GM12872 (cell line): ENCODE measurements around the gene GNG8.

ENCODE experiments used
- TF ChIP-seq, protein P1 (sequence below): IDR thresholded peaks from 3 replicates; pipeline ENCODE4 v1.5.1; 2011; ENCODE audit warnings: low read depth, mild to moderate bottlenecking, low read length, moderate library complexity; ENCODE audit not compliant: insufficient read depth

The GNG8 gene

DNA sequence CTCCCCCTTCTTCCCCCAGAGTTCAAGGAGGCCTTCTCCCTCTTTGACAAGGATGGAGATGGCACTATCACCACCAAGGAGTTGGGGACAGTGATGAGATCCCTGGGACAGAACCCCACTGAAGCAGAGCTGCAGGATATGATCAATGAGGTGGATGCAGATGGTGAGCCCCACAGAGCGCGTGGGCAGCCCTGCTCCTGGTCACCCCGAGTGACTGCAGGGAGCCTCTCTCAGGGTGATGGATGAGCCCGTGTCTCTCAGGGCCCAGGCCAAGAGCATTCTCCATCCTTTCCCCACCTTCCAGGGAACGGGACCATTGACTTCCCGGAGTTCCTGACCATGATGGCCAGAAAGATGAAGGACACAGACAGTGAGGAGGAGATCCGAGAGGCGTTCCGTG is 27.8 kb downstream of the GNG8 start:
- TF ChIP-seq, protein P1, sequence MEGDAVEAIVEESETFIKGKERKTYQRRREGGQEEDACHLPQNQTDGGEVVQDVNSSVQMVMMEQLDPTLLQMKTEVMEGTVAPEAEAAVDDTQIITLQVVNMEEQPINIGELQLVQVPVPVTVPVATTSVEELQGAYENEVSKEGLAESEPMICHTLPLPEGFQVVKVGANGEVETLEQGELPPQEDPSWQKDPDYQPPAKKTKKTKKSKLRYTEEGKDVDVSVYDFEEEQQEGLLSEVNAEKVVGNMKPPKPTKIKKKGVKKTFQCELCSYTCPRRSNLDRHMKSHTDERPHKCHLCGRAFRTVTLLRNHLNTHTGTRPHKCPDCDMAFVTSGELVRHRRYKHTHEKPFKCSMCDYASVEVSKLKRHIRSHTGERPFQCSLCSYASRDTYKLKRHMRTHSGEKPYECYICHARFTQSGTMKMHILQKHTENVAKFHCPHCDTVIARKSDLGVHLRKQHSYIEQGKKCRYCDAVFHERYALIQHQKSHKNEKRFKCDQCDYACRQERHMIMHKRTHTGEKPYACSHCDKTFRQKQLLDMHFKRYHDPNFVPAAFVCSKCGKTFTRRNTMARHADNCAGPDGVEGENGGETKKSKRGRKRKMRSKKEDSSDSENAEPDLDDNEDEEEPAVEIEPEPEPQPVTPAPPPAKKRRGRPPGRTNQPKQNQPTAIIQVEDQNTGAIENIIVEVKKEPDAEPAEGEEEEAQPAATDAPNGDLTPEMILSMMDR, result no peak

GRCh38 chr19:46607448-46607841 is 28.6 kb downstream of the GNG8 start:
- TF ChIP-seq, protein P1, result no peak

- TF ChIP-seq, protein P1, result no peak
Observed at GRCh38 chr19:46606681-46607447, 29.1 kb downstream of the GNG8 start.

DNA sequence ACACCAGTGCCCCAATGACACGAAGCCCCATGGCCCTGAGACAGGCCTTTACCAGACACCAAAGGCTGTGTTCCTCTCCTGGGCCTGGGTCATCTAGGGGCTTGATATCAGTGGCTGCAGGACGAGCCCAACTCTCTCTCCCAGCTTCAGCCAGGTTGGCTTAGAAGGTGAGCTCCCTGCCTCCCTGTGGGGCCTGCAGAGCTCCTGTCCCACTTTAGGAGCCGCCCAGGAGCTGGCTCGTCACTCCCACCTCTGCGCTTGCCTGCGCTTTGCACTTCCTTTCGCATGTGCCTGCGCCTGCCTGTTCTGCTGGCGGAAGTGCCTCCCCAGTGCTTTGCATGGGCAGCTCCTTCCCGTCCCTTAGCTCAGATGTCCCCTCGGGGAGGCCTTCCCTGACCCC is 30.0 kb downstream of the GNG8 start:
- TF ChIP-seq, protein P1, result no peak

DNA sequence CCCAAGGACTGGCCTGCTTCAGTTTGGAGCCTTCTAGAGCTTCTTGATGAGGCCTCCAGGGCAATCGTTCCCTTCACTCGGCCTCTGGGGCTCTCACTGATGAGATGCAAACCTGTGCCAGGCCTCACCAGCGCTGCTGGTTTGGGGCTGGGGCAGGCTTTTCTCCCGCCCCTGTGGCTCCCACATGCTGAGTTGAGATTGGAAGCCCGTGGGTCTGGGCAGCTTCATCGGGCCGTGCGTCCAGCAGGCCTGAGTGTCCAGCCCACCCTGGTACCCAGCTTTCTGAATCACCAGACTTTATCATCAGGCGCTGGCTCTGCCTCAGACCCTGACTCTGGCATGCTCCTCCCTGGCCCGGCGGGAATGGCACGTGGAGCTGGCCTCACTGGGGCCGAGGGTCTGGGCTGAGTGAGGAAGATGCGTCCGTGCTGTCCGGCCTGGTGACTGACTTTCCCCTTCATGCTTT is 30.6 kb downstream of the GNG8 start:
- TF ChIP-seq, protein P1, result no peak

DNA sequence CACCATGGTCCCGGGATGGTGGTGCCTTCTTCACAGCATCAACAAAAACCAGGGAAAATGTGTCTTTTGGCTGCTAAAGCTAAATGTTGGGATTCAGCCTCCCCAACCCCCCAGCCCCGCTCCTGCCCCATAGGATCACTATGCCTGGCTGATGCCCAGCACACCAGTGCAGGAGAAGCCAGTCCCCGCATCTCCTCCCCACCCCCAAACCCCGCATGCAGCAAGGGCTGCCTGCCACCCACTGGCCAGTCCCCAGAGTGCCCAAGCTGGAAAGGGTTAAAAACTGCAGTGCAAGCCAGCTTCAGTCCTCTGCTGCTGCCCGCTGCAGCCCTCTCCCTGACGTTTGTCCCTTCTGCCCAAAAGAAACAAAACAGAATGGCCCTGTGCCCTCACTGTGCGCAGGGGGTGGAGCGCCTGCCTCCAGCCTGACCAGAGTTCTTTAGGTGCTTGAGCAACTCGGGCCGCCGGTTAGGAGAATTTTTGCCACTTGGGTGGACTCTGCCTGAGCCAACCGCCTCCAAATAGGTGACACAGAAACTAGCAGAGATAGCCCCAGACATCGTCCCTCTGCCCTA is 31.1 kb downstream of the GNG8 start:
- TF ChIP-seq, protein P1, result no peak

DNA sequence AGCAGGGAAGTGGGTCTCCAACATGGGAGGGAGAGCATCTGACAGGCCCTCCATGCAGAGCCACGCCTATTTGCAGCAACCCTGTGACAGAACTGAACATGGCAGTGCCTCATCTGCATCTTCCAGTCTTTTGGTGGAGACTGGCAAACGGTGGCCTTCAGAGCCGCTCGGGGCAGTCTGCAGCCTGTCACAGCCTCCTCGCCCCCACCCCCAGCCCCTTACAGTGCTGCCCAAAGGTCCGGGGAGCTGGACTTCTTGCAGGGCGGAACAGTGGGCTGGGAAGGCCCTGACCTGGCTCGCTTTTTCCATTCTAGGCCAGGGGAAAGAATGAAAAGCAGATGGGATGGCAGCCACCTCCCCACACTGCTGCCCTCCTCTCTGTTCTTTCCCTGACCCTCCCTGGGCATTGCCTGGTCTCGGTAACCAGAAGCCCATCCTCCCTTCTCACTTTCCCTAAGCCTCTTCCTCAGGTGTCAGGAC is 32.2 kb downstream of the GNG8 start:
- TF ChIP-seq, protein P1, result no peak
